ENCODE data around the gene SETD7. TPM values are rescaled to one million over a fixed set of nuclear protein-coding genes. Genes with fewer than 3 reads are reported as not detected.

Gene SETD7
- total RNA-seq, 6 experiments from 2014 or later, result 31.6 to 53.7 (median 45.4) TPM

- Histone ChIP-seq H3K9me3 (no peaks in the 10 kb centered on the region), H3K4me1 (peaks cover 0 to 32% (median 7%) of the 10 kb centered on the region in 4 donors), H3K27me3 (no peaks in the 10 kb centered on the region), H3K36me3 (peaks cover 0 to 16% (median 7%) of the 10 kb centered on the region in 4 donors), H3K4me3 (no peak overlapping the region), H3K27ac (no peak overlapping the region)
- ATAC-seq, result peak in 2 of 4 donors; percentile 13 to 17
- intact Hi-C loops (cut with DNase I), result loop anchor here in 1 of 2 donors (10.0 kb wide), 1 partner anchor 92 kb away; no protein-coding TSS in a partner anchor
- 87% methylated on average over 7 of the region's 9 CpGs for WGBS (ENCODE audit: insufficient coverage, low coverage, low lambda C conversion rate, missing lambda C conversion rate)
- DNase-seq, result no peak
- TF ChIP-seq, protein P1, sequence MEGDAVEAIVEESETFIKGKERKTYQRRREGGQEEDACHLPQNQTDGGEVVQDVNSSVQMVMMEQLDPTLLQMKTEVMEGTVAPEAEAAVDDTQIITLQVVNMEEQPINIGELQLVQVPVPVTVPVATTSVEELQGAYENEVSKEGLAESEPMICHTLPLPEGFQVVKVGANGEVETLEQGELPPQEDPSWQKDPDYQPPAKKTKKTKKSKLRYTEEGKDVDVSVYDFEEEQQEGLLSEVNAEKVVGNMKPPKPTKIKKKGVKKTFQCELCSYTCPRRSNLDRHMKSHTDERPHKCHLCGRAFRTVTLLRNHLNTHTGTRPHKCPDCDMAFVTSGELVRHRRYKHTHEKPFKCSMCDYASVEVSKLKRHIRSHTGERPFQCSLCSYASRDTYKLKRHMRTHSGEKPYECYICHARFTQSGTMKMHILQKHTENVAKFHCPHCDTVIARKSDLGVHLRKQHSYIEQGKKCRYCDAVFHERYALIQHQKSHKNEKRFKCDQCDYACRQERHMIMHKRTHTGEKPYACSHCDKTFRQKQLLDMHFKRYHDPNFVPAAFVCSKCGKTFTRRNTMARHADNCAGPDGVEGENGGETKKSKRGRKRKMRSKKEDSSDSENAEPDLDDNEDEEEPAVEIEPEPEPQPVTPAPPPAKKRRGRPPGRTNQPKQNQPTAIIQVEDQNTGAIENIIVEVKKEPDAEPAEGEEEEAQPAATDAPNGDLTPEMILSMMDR (IDR thresholded peaks at IDR 0.05), result no peak
- no peak for TF ChIP-seq POLR2A (IDR thresholded peaks at IDR 0.05)
Measured at GRCh38 chr4:139506774-139507173, 49.2 kb downstream of the SETD7 start.

- Histone ChIP-seq H3K27ac (no peak overlapping the region), H3K27me3 (no peaks in the 10 kb centered on the region), H3K4me3 (no peak overlapping the region), H3K36me3 (no peaks in the 10 kb centered on the region), H3K9me3 (no peaks in the 10 kb centered on the region), H3K4me1 (peaks cover 0 to 28% (median 3%) of the 10 kb centered on the region in 4 donors)
- DNase-seq (no peak), ATAC-seq (no peak)
- intact Hi-C loops (cut with DNase I), result loop anchor here in 1 of 2 donors (10.0 kb wide), 1 partner anchor 89 kb away; no protein-coding TSS in a partner anchor
- TF ChIP-seq POLR2A (IDR thresholded peaks at IDR 0.05), result no peak
- TF ChIP-seq, protein P1 (IDR thresholded peaks at IDR 0.05), result no peak
Measured at GRCh38 chr4:139503622-139504166, 52.3 kb downstream of the SETD7 start.

DNA sequence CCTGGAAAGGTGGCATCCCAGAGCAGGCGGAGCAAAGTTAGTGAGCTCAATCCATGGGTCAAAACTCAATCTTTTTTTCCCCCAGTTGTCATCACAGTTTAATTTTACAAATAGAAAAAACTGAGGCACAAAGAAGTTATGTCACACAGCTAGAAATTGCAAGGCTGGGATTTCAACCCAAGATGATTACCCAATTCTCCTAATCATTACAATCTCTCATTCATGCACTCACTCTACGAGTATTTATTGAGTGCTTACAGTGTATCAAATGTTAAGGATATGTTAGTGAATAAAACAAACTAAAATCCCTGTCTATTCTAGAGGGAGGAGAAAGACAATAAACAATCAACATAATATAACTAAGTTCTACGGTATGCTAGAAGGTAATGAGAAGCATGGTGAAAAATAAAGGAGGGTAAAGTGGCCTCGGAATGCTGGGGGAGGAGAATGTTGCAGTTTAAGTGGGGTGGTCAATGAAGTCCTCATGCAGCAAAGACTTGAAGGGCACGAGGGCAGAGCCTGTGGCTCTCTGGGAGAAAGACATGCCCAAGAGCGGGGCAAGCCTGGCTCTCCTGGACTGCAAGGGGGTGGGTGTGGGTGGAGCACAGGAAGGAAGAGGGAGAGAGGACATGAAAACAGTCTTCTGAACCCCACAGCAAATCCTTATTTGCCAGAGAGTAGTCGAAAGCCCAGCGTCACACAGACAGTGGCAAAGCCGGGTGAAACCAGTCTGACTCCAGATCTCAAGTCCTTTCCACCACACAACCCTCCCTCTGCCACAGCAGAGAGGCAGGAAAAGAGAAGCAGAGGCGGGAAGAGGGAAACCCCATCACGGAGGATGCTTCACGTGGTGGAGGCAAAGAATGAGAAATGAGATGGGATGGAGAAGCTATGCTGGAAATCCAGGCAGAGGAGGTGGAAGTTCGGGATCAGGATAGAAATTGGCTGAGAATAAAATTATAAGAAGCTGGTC, 53.8 kb downstream of the SETD7 start:
- intact Hi-C loops (cut with DNase I), result loop anchor here in 1 of 2 donors (10.0 kb wide), 1 partner anchor 87 kb away; no protein-coding TSS in a partner anchor
- TF ChIP-seq, protein P1 (IDR thresholded peaks at IDR 0.05), result no peak
- TF ChIP-seq POLR2A (IDR thresholded peaks at IDR 0.05), result no peak
- no peaks in the 10 kb centered on the region for H3K9me3 ChIP-seq
- H3K4me3 ChIP-seq, result no peak overlapping the region
- 76% methylated on average over 12 of the region's 13 CpGs for WGBS (ENCODE audit: insufficient coverage, low coverage, low lambda C conversion rate, missing lambda C conversion rate)
- H3K36me3 ChIP-seq, result no peaks in the 10 kb centered on the region
- no peaks in the 10 kb centered on the region for H3K27me3 ChIP-seq
- ATAC-seq (peak in 1 of 4 donors; percentile 28), DNase-seq (no peak)
- no peak overlapping the region for H3K27ac ChIP-seq
- H3K4me1 ChIP-seq, result peaks cover 0 to 30% (median 7%) of the 10 kb centered on the region in 4 donors

DNA sequence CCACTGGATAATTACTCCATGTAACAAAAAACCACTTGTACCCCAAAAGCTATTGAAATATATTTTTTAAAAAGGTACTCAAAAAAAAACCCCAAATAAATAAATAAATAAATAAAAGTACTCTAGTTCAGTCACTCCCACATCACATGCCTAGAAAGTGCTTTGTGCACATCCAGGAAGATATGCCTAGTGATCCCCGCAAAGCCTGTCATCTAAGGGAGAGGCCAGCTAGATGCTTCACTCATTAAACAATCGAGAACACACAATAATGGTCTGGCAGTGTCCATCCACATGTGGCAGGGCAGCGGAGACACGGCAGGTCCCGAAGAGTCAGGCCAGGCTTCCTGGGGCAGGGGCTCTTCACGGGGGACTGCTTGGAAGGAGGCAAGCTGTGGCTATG, 54.5 kb downstream of the SETD7 start:
- no peak overlapping the region for H3K27ac ChIP-seq
- intact Hi-C loops (cut with DNase I), result loop anchor here in 1 of 2 donors (10.0 kb wide), 1 partner anchor 87 kb away; no protein-coding TSS in a partner anchor
- no peaks in the 10 kb centered on the region for H3K36me3 ChIP-seq
- no peak for TF ChIP-seq POLR2A (IDR thresholded peaks at IDR 0.05)
- WGBS (ENCODE audit: insufficient coverage, low coverage, low lambda C conversion rate, missing lambda C conversion rate), result 75% methylated on average over 1 of the region's 6 CpGs
- no peaks in the 10 kb centered on the region for H3K27me3 ChIP-seq
- H3K4me3 ChIP-seq, result no peak overlapping the region
- DNase-seq (no peak), ATAC-seq (no peak)
- H3K9me3 ChIP-seq, result no peaks in the 10 kb centered on the region
- H3K4me1 ChIP-seq, result peaks cover 0 to 31% (median 7%) of the 10 kb centered on the region in 4 donors
